Gastrocnemius medialis (tissue), 4 donors: Measurements from ENCODE around the gene RNU6-9.

Source experiments
- CTCF ChIP-seq, 5 experiments: fragments of 450-650 bp in 3 of 5; fragments of 200-600 bp in 2 of 5; sonication (generic) in 2 of 5; IDR thresholded peaks in 4 of 5; conservative IDR thresholded peaks in 1 of 5; 1 replicate in 4 of 5; 2 replicates in 1 of 5; pipeline ENCODE4 v1.5.1; 2016 to 2019; ENCODE audit warnings: antibody characterized with exemption in 5 of 5, mild to moderate bottlenecking in 3 of 5, moderate library complexity in 3 of 5
- POLR2A ChIP-seq, 2 donors: fragments of 450-650 bp; IDR thresholded peaks; one replicate each; pipeline ENCODE4 v1.6.1; 2017; ENCODE audit warnings: antibody characterized with exemption in 2 of 2, mild to moderate bottlenecking in 2 of 2, moderate library complexity in 2 of 2

- no peak for TF ChIP-seq CTCF (IDR thresholded peaks at IDR 0.05 in 4 of 5, conservative IDR thresholded peaks at IDR 0.05 in 1 of 5)
- no peak for TF ChIP-seq POLR2A (IDR thresholded peaks at IDR 0.05)
These were observed 30.0 kb upstream of the RNU6-9 start for GRCh38 chr19:863315-863620.
